GM12878 (cell line): ENCODE measurements around the gene IFI30. TPM values are rescaled to one million over a fixed set of nuclear protein-coding genes. Genes with fewer than 3 reads are reported as not detected.

Source experiments
- KDM1A ChIP-seq: fragments of 200-600 bp; sonication (generic); IDR thresholded peaks from 2 replicates; pipeline ENCODE4 v1.6.1; 2016; ENCODE audit warnings: borderline replicate concordance
- NFXL1 ChIP-seq: fragments of 450-650 bp; IDR thresholded peaks from 2 replicates; pipeline ENCODE4 v1.6.1; 2017; ENCODE audit warnings: antibody characterized with exemption, mild to moderate bottlenecking, borderline replicate concordance
- NFYB ChIP-seq: IDR thresholded peaks from 2 replicates; pipeline ENCODE4 v1.6.1; 2011; ENCODE audit warnings: low read depth, mild to moderate bottlenecking, low read length, improper control_type of control experiment, moderate library complexity; ENCODE audit not compliant: insufficient read depth
- RBBP5 ChIP-seq: fragments of 200-600 bp; sonication (generic); conservative IDR thresholded peaks from 2 replicates; pipeline ENCODE4 v1.6.1; 2016
- SUZ12 ChIP-seq: fragments of 200-600 bp; sonication (generic); IDR thresholded peaks from one replicate; pipeline ENCODE4 v1.6.1; 2018; ENCODE audit warnings: antibody characterized with exemption, mild to moderate bottlenecking; ENCODE audit not compliant: unreplicated experiment
- TBL1XR1 ChIP-seq: IDR thresholded peaks from 2 replicates; pipeline ENCODE4 v1.6.1; 2012; ENCODE audit warnings: low read depth, low read length, improper control_type of control experiment
- YY1 ChIP-seq: IDR thresholded peaks from 2 replicates; pipeline ENCODE4 v1.6.1; 2011; ENCODE audit warnings: low read depth, mild to moderate bottlenecking, low read length
- ZNF274 ChIP-seq: IDR thresholded peaks from one replicate; pipeline ENCODE4 v1.8.0; 2011; ENCODE audit not compliant: insufficient read length, insufficient read depth
- ZNF384 ChIP-seq: IDR thresholded peaks from 2 replicates; pipeline ENCODE4 v1.6.1; 2012; ENCODE audit warnings: low read depth, mild to moderate bottlenecking, low read length, improper control_type of control experiment, borderline replicate concordance
- polyA plus RNA-seq, 11 experiments: library from polyadenylated mRNA; depleted of rRNA in 4 of 11; unstranded in 6 of 11; stranded (reverse) in 5 of 11; fragments of >200 nt; fragmentation: Nextera tagmentation in 4 of 11; fragmentation: Illumina TruSeq in 1 of 11; extraction: Ambion mirVana in 4 of 11; extraction: Trizol in 1 of 11; gene quantifications; 1 replicate in 1 of 11; 2 replicates in 10 of 11; pipeline versions ENCODE4 v1.2.1 to v1.2.3, GENCODE V29; 2011 to 2016; ENCODE audit warnings: inconsistent platforms in 2 of 11, missing spikeins in 2 of 11, low read depth in 1 of 11
- total RNA-seq, 4 experiments: library from RNA; depleted of rRNA in 3 of 4; stranded (reverse); fragments of >200 nt in 3 of 4; fragmentation: Illumina TruSeq in 1 of 4; extraction: Trizol in 1 of 4; gene quantifications; 2 replicates each; pipeline versions ENCODE4 v1.2.1 to v1.2.3, GENCODE V29; 2013 to 2021
- TF ChIP-seq, protein P1 (sequence below): fragments of 450-650 bp; IDR thresholded peaks from 2 replicates; pipeline ENCODE4 v1.6.1; 2016; ENCODE audit warnings: mild to moderate bottlenecking
- TF ChIP-seq, protein P2 (sequence below): IDR thresholded peaks from 2 replicates; pipeline ENCODE4 v1.6.1; 2012; ENCODE audit warnings: low read length, inconsistent platforms
- TF ChIP-seq, protein P3 (sequence below): IDR thresholded peaks from 2 replicates; pipeline ENCODE4 v1.6.1; 2012; ENCODE audit warnings: improper control_type of control experiment, low read depth, low read length; ENCODE audit not compliant: insufficient replicate concordance
- TF ChIP-seq, protein P4 (sequence below): fragments of 450-650 bp; formaldehyde crosslinking; IDR thresholded peaks from 2 replicates; pipeline ENCODE4 v1.4.0; 2020; ENCODE audit warnings: mild to moderate bottlenecking, moderate library complexity
- TF ChIP-seq, protein P5 (sequence below): fragments of 450-650 bp; conservative IDR thresholded peaks from 2 replicates; pipeline ENCODE4 v1.6.1; 2017; ENCODE audit warnings: mild to moderate bottlenecking, moderate library complexity

The IFI30 gene
- total and polyA plus RNA-seq, 10 of the 15 experiments (the other 5 are each of a cell fraction or from before 2014, with no cell fraction given), result 221 to 1,112 (median 451) TPM

DNA sequence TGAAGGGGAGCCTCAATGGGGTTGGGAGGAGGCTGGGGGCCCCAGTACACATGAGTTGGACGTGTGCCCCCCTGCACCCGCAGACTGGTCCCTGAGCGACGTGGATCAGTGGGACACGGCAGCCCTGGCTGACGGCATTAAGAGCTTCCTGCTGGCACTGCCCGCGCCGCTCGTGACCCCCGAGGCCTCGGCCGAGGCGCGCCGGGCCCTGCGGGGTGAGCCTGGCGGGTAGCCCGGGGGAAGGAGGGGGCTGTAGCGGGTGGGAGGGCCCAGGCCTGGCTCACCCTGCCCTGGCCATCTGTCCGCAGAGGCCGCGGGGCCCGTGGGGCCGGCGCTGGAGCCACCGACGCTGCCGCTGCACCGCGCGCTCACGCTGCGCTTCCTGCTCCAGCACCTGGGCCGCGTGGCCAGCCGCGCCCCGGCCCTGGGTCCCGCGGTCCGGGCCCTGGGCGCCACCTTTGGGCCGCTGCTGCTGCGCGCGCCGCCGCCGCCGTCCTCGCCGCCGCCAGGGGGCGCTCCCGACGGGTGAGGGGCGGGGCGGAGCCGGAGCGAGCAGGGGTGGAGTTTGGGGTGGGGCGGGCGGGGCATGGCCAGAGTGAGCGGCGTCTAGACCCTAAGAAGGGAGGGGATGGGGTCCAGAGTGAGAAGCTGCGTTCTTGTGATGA is 12.5 kb upstream of the IFI30 start (continued):
- no peak for TF ChIP-seq SUZ12
- no peak for TF ChIP-seq RBBP5
- TF ChIP-seq, protein P1, sequence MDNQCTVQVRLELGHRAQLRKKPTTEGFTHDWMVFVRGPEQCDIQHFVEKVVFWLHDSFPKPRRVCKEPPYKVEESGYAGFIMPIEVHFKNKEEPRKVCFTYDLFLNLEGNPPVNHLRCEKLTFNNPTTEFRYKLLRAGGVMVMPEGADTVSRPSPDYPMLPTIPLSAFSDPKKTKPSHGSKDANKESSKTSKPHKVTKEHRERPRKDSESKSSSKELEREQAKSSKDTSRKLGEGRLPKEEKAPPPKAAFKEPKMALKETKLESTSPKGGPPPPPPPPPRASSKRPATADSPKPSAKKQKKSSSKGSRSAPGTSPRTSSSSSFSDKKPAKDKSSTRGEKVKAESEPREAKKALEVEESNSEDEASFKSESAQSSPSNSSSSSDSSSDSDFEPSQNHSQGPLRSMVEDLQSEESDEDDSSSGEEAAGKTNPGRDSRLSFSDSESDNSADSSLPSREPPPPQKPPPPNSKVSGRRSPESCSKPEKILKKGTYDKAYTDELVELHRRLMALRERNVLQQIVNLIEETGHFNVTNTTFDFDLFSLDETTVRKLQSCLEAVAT, result no peak
- no peak for TF ChIP-seq ZNF384
- TF ChIP-seq, protein P2, sequence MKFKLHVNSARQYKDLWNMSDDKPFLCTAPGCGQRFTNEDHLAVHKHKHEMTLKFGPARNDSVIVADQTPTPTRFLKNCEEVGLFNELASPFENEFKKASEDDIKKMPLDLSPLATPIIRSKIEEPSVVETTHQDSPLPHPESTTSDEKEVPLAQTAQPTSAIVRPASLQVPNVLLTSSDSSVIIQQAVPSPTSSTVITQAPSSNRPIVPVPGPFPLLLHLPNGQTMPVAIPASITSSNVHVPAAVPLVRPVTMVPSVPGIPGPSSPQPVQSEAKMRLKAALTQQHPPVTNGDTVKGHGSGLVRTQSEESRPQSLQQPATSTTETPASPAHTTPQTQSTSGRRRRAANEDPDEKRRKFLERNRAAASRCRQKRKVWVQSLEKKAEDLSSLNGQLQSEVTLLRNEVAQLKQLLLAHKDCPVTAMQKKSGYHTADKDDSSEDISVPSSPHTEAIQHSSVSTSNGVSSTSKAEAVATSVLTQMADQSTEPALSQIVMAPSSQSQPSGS, result no peak
- no peak for TF ChIP-seq KDM1A
- TF ChIP-seq, protein P3, sequence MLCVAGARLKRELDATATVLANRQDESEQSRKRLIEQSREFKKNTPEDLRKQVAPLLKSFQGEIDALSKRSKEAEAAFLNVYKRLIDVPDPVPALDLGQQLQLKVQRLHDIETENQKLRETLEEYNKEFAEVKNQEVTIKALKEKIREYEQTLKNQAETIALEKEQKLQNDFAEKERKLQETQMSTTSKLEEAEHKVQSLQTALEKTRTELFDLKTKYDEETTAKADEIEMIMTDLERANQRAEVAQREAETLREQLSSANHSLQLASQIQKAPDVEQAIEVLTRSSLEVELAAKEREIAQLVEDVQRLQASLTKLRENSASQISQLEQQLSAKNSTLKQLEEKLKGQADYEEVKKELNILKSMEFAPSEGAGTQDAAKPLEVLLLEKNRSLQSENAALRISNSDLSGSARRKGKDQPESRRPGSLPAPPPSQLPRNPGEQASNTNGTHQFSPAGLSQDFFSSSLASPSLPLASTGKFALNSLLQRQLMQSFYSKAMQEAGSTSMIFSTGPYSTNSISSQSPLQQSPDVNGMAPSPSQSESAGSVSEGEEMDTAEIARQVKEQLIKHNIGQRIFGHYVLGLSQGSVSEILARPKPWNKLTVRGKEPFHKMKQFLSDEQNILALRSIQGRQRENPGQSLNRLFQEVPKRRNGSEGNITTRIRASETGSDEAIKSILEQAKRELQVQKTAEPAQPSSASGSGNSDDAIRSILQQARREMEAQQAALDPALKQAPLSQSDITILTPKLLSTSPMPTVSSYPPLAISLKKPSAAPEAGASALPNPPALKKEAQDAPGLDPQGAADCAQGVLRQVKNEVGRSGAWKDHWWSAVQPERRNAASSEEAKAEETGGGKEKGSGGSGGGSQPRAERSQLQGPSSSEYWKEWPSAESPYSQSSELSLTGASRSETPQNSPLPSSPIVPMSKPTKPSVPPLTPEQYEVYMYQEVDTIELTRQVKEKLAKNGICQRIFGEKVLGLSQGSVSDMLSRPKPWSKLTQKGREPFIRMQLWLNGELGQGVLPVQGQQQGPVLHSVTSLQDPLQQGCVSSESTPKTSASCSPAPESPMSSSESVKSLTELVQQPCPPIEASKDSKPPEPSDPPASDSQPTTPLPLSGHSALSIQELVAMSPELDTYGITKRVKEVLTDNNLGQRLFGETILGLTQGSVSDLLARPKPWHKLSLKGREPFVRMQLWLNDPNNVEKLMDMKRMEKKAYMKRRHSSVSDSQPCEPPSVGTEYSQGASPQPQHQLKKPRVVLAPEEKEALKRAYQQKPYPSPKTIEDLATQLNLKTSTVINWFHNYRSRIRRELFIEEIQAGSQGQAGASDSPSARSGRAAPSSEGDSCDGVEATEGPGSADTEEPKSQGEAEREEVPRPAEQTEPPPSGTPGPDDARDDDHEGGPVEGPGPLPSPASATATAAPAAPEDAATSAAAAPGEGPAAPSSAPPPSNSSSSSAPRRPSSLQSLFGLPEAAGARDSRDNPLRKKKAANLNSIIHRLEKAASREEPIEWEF, result no peak
- no peak for TF ChIP-seq NFYB
- TF ChIP-seq, protein P4, sequence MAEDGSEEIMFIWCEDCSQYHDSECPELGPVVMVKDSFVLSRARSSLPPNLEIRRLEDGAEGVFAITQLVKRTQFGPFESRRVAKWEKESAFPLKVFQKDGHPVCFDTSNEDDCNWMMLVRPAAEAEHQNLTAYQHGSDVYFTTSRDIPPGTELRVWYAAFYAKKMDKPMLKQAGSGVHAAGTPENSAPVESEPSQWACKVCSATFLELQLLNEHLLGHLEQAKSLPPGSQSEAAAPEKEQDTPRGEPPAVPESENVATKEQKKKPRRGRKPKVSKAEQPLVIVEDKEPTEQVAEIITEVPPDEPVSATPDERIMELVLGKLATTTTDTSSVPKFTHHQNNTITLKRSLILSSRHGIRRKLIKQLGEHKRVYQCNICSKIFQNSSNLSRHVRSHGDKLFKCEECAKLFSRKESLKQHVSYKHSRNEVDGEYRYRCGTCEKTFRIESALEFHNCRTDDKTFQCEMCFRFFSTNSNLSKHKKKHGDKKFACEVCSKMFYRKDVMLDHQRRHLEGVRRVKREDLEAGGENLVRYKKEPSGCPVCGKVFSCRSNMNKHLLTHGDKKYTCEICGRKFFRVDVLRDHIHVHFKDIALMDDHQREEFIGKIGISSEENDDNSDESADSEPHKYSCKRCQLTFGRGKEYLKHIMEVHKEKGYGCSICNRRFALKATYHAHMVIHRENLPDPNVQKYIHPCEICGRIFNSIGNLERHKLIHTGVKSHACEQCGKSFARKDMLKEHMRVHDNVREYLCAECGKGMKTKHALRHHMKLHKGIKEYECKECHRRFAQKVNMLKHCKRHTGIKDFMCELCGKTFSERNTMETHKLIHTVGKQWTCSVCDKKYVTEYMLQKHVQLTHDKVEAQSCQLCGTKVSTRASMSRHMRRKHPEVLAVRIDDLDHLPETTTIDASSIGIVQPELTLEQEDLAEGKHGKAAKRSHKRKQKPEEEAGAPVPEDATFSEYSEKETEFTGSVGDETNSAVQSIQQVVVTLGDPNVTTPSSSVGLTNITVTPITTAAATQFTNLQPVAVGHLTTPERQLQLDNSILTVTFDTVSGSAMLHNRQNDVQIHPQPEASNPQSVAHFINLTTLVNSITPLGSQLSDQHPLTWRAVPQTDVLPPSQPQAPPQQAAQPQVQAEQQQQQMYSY (CRISPR knock-in tag), result no peak
- TF ChIP-seq TBL1XR1, result no peak
- TF ChIP-seq NFXL1, result no peak
- TF ChIP-seq ZNF274, result no peak
- TF ChIP-seq, protein P5, sequence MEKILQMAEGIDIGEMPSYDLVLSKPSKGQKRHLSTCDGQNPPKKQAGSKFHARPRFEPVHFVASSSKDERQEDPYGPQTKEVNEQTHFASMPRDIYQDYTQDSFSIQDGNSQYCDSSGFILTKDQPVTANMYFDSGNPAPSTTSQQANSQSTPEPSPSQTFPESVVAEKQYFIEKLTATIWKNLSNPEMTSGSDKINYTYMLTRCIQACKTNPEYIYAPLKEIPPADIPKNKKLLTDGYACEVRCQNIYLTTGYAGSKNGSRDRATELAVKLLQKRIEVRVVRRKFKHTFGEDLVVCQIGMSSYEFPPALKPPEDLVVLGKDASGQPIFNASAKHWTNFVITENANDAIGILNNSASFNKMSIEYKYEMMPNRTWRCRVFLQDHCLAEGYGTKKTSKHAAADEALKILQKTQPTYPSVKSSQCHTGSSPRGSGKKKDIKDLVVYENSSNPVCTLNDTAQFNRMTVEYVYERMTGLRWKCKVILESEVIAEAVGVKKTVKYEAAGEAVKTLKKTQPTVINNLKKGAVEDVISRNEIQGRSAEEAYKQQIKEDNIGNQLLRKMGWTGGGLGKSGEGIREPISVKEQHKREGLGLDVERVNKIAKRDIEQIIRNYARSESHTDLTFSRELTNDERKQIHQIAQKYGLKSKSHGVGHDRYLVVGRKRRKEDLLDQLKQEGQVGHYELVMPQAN, result 0 out of 2 replicates have a peak, but pooled peaks have one; percentile 31
- peak; percentile 81 for TF ChIP-seq YY1
